ENCODE measurements around the gene SYP. TPM values are rescaled to one million over a fixed set of nuclear protein-coding genes. Genes with fewer than 3 reads are reported as not detected.

SYP gene
- total RNA-seq, 4 donors from 2014 or later: 0.30 to 1.6 (median 1.3) TPM; not detected in 1

DNA sequence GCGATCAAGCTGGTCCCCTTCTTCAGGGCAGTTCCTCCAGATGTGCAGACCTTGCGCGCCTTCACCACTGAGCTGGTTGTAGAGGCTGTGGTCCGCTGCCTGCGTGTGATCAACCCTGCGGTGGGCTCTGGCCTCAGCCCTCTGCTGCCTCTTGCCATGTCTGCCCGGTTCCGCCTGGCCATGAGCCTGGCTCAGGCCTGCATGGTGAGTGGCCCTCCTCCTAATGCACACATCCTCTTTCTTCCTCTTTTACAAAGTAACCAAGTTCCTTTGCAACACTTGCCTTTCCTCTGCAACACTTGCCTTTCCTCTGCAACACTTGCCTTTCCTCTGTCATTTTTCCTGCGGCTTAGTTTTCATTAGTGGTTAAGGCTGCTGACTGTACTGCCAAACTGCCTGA lies 37.1 kb upstream of the SYP start:
- TF ChIP-seq, protein P1, sequence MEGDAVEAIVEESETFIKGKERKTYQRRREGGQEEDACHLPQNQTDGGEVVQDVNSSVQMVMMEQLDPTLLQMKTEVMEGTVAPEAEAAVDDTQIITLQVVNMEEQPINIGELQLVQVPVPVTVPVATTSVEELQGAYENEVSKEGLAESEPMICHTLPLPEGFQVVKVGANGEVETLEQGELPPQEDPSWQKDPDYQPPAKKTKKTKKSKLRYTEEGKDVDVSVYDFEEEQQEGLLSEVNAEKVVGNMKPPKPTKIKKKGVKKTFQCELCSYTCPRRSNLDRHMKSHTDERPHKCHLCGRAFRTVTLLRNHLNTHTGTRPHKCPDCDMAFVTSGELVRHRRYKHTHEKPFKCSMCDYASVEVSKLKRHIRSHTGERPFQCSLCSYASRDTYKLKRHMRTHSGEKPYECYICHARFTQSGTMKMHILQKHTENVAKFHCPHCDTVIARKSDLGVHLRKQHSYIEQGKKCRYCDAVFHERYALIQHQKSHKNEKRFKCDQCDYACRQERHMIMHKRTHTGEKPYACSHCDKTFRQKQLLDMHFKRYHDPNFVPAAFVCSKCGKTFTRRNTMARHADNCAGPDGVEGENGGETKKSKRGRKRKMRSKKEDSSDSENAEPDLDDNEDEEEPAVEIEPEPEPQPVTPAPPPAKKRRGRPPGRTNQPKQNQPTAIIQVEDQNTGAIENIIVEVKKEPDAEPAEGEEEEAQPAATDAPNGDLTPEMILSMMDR (IDR thresholded peaks at IDR 0.05): no peak
- TF ChIP-seq POLR2A (IDR thresholded peaks at IDR 0.05): no peak
- TF ChIP-seq EP300 (IDR thresholded peaks at IDR 0.05): no peak
- TF ChIP-seq POLR2AphosphoS5 (IDR thresholded peaks at IDR 0.05): no peak
- Histone ChIP-seq H3K27me3 (no peaks in the 10 kb centered on the region), H3K9me3 (no peaks in the 10 kb centered on the region), H3K4me3 (no peak overlapping the region), H3K27ac (no peak overlapping the region), H3K4me1 (no peaks in the 10 kb centered on the region), H3K36me3 (no peaks in the 10 kb centered on the region)
- DNase-seq (ENCODE audit: low spot score in 2 of 2): no peak
- WGBS: 86% methylated on average over 9 of the region's 9 CpGs

- Histone ChIP-seq H3K27me3 (no peaks in the 10 kb centered on the region), H3K9me3 (no peaks in the 10 kb centered on the region), H3K4me3 (no peak overlapping the region), H3K4me1 (peaks cover 8% of the 10 kb centered on the region), H3K27ac (no peak overlapping the region), H3K36me3 (no peaks in the 10 kb centered on the region)
- DNase-seq (ENCODE audit: low spot score in 2 of 2): no peak
- TF ChIP-seq POLR2A (IDR thresholded peaks at IDR 0.05) (no peak), EP300 (IDR thresholded peaks at IDR 0.05) (no peak), POLR2AphosphoS5 (IDR thresholded peaks at IDR 0.05) (no peak)
- TF ChIP-seq, protein P1 (IDR thresholded peaks at IDR 0.05): no peak
- WGBS: 68% methylated on average over 37 of the region's 56 CpGs
Observed at GRCh38 chrX:49233887-49234555, 34.0 kb upstream of the SYP start.

DNA sequence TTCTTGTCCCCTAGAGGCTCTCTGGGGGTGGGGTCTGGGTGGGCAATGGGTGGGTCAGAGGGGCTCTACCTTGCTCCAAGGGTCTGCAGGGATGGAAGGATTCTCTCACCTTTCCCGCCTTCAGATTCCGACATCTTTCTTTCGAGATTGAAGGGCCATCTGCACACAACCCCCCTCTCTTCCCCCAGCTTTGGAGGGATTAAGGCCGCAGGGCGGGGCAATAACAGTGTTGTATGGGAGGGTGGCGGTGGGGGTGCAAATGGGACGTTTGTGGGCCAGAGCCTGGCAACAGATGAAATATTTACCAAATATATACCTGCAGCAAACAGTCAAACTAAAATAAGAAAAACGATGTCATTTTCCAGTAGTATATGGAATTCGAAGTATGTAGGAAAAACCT lies 33.2 kb upstream of the SYP start, which contains the start of gene CACNA1F:
TSS of gene CACNA1F (minus strand) at position 165 of the 400 bp plus-strand sequence. CDS start at position 134, 31 bp downstream.
- DNase-seq (ENCODE audit: low spot score in 2 of 2): no peak
- Histone ChIP-seq H3K9me3 (no peaks in the 10 kb centered on the region), H3K27ac (no peak within 1 kb of the TSS), H3K4me3 (no peak within 1 kb of the TSS), H3K27me3 (no peaks in the 10 kb centered on the region), H3K4me1 (peaks cover 8% of the 10 kb centered on the region), H3K36me3 (no peaks in the 10 kb centered on the region)
- 76% methylated on average over 9 of the region's 9 CpGs for WGBS
- no peak for TF ChIP-seq POLR2AphosphoS5 (IDR thresholded peaks at IDR 0.05)
- TF ChIP-seq, protein P1 (IDR thresholded peaks at IDR 0.05): no peak
- no peak for TF ChIP-seq EP300 (IDR thresholded peaks at IDR 0.05)
- no peak for TF ChIP-seq POLR2A (IDR thresholded peaks at IDR 0.05)

DNA sequence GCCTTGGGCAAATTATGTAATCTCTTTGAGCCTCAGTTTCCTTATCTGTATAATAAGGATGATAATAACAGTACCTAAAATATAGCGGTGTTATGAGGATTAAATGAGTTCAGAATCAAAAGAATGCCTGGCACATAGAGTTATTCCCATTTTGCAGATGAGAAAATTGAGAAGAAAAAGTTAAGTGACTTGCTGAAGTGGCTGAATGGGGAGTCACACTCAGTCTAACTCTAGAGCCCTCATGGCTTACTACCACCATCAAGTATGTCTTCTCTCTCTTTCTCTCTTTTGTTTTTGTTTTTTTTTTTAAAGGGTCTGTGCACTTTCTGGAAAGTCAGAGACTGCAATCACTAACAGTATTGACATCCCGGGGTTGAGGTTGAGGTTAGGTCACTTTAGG lies 32.5 kb upstream of the SYP start:
- no peak for DNase-seq (ENCODE audit: low spot score in 2 of 2)
- no peaks in the 10 kb centered on the region for H3K9me3 ChIP-seq
- H3K4me1 ChIP-seq: peaks cover 8% of the 10 kb centered on the region
- no peak overlapping the region for H3K4me3 ChIP-seq
- H3K36me3 ChIP-seq: no peaks in the 10 kb centered on the region
- no peaks in the 10 kb centered on the region for H3K27me3 ChIP-seq
- WGBS: 79% methylated on average over 2 of the region's 2 CpGs
- H3K27ac ChIP-seq: no peak overlapping the region
- TF ChIP-seq, protein P1 (IDR thresholded peaks at IDR 0.05): no peak
- TF ChIP-seq POLR2A (IDR thresholded peaks at IDR 0.05) (no peak), POLR2AphosphoS5 (IDR thresholded peaks at IDR 0.05) (no peak), EP300 (IDR thresholded peaks at IDR 0.05) (no peak)

- Histone ChIP-seq H3K27me3 (no peaks in the 10 kb centered on the region), H3K4me1 (peaks cover 8% of the 10 kb centered on the region), H3K27ac (no peak overlapping the region), H3K36me3 (no peaks in the 10 kb centered on the region), H3K4me3 (no peak overlapping the region), H3K9me3 (no peaks in the 10 kb centered on the region)
- WGBS: 94% methylated on average over 10 of the region's 10 CpGs
- no peak for DNase-seq (ENCODE audit: low spot score in 2 of 2)
- no peak for TF ChIP-seq POLR2AphosphoS5 (IDR thresholded peaks at IDR 0.05)
Observed at GRCh38 chrX:49231333-49232000, 31.5 kb upstream of the SYP start.

Measured in suprapubic skin (tissue), 4 donors.